Fibroblast of lung (primary cell): Measurements from ENCODE around the gene ARID1B.

Experiments
- CTCF ChIP-seq, 2 donors: IDR thresholded peaks in 1 of 2; conservative IDR thresholded peaks in 1 of 2; 1 replicate in 1 of 2; 2 replicates in 1 of 2; pipeline ENCODE4 v1.5.1; 2011 to 2012; ENCODE audit warnings: low read length in 2 of 2, control low read depth in 1 of 2, inconsistent platforms in 1 of 2, low read depth in 1 of 2, mild to moderate bottlenecking in 1 of 2
- EZH2 ChIP-seq: IDR thresholded peaks from 2 replicates; pipeline ENCODE4 v1.5.1; 2012; ENCODE audit warnings: low read length, control low read depth, mild to moderate bottlenecking; ENCODE audit errors: missing control alignments

GRCh38 chr6:157087974-157088373 is 310.8 kb downstream of the ARID1B start:
- TF ChIP-seq CTCF (conservative IDR thresholded peaks at IDR 0.05 in 1 of 2, IDR thresholded peaks at IDR 0.05 in 1 of 2; ENCODE audit: low read depth in 1 of 2, low read length in 2 of 2): no peak
- TF ChIP-seq EZH2: no peak
